HG03045 (cell line): ENCODE results near the gene JPH2.

ENCODE experiments used
- ATAC-seq: cut with Tn5 transposase; IDR thresholded peaks from one replicate; pipeline ENCODE4 v1.9.1; 2021; ENCODE audit warnings: mild to moderate bottlenecking, moderate library complexity; ENCODE audit not compliant: unreplicated experiment

Gene JPH2

DNA sequence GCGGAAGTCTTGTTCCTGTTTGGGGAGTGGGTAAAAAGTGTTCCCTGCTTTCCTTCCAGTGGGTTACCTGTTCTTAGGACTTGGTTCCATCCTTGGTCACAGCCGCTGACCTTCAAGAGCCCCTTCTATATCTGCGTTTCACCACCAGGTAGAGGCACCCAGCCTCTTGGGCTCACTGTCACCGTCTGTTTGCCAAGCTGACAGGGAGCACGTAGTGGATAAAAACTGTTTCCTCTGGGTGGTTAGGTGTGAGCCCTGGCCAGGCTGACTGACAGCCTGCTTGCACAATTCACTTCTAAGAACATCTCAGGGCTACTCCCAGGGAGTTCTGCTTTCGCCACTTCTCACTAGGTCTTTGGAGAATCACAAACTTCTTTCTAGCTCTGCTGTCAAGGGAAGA, 1.8 kb upstream of the JPH2 start:
- no peak for ATAC-seq

DNA sequence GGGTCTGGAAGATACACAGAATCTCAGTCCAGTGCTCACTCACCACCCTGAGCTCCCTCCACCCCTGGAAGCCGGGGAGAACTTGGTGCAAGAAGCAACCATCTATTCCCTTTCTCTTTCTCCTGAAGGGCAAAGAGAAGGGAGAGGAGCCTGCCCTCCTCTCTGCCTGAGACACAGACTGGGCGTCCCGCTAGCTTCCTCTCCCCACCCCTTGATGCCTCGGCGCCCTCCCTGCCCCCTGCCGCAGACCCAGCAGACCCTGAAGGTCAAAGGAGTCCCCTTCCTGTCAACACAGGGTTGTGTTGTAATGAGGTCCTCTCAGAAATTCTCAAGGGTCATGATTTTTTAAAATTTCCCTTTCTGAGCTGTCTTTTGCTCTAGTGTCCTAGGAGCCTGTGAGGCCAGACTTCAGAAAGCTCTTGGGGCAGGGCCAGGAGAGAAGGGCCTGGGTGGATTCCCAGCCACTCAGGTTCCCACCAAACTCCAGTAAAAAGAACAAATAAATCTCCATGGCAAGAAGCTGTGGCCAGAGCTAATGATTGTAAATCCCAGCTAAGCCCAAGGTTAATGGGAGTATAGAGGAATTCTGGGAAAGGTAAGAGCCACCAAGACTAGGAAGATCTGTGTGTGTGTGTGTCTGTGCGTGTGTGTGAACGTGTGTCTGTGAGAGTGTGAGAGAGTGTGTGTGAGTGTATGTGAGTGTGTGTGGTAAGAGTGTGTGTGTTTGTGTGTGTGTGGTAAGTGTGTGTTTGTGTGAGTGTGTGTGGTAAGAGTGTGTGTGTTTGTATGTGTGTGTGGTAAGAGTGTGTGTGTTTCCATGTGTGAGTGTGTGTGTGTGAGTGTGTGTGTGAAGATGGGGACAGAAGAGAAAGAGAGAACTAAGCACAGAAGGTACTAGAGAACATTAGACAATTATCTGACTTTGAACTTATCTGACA, 1.1 kb upstream of the JPH2 start:
- no peak for ATAC-seq

DNA sequence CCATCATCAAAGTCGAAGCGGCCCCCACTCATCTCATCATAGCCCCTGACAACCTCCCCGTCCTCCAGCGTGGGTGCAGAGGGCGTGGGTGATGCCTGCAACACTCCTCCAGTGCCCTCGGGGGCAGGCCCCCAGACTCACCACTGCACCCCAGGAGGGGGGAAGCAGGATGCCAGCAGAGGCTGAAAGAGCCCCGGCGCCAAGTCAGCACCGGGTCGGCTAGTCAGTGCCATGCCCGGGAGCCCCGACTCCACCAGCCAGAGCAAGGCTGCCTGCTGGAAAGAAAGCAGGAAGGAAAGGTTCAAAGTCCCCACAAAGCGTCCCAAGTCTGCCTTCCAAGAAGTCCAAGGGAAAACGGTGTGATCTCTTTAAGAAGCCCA, 324 bp downstream of the JPH2 start:
- no peak for ATAC-seq

DNA sequence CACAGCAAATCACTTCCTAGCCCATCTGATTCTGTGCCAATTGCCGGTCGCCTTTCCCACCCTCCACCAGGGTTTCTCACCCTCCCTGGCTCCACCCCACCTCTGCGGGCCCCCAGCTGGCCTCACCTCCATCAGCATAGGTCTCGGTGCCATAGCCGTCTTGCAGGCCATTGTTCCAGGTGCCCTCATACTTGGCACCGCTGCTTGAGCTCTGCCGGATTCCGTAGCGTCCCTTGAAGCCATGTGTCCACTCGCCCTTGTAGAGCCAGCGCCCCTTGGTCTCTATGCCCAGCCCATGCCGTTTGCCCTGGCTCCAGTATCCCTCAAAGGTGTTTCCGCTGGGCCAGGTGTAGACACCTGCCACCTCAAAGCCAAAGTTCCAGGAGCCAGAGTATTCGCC, 787 bp downstream of the JPH2 start:
- ATAC-seq = no peak

DNA sequence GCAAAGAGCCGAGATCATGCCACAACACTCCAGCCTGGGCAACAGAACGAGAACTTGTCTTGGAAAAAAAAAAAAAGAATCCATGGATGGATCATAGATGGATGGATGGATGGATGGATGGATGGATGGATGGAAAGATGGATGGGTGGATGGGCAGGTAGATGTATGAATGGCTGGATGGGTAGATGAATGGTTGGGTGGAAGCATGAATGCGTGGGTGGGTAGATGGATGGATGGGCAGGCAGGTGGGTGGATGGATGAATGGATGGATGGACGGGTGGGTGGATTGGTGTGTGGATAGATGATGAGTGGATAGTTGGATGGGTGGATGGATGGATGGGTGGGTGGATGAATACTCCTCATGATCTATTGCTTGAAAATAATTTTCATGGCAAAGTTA, 1.4 kb downstream of the JPH2 start:
- no peak for ATAC-seq

DNA sequence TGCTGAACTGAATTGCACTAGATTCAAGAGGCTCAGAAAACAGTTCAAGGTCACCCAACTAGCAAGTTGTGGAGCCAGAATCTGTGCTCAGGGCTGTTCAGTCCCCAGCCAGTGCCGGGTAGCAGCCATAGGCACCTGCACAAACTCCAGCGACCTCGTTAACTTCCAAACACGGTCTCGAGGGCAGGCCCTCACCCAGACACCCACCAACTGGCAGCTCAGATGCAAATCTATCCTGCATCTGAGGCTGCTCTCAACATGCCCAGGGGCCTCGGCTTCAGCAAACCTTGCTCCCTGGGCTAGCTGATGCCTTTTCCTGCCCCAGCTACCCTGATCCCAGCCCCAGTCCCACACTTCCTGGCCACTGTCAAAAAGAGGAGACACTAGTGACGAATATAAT, 3.7 kb downstream of the JPH2 start:
- no peak for ATAC-seq

DNA sequence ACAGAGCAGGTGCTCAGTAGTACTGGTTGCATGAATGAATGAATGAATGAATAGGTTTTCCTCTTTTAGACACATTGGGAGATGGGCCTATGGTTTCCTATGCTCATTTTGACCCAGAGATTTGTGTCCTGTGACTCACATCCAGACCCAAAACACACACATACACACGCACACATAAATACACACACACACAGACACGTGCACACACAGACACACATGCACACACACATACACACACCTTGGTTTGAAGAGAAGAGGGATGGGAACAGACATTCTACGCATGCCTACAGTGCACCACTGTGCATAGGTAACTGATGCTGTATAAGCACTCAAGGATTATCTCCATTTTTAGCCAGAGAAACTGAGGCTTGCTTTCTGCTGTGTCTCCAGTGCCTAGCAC, 4.1 kb downstream of the JPH2 start:
- ATAC-seq = no peak

DNA sequence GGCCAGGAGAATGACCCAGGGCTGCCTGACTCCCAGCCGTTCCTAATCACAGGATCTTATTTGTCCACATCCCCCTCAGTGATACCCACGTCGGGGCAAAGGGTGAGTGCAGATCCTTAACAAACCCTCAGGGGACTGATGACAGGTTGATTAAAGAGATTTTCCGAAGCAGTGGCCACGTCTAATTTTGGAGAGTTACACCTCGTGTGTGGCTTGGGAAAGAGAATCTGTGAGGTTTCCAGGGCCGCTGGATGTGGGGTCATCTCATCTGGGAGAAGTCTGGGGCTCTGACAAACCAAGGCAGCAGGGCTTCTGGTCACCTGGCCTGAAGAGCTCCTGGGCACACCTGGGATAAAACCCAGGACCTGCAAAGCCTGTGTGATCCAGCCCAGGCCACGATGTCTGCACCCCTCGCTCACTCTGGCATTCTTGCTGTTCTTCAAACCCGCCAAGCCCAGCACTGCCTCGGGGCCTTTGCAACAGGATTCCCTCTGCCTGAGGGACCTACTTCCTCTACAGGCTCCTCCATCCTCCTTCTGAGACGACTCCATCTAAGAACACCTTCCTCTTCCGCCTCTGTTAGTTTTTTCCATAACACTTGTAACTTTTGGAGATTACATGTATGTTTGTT, 4.7 kb downstream of the JPH2 start:
- no peak for ATAC-seq

DNA sequence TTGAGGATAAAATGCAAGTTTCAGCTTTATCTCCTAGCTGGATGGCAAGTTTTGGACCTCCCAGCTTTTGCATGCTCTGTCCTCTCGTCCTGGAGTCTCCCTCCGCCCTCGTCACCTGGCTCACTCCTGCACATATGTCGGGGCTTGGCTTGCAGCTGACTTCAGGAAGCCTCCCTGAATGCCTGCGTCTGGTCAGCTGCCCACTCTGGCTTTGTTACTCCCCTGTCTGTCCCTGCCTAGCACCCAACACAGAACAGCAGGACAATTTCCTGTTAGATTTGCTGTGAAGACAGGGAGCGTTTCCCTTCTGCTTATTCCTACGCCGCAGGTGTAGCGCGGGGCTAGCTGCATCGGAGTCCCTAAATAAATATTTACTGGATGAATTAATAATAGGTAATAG, 5.4 kb downstream of the JPH2 start:
- no peak for ATAC-seq

DNA sequence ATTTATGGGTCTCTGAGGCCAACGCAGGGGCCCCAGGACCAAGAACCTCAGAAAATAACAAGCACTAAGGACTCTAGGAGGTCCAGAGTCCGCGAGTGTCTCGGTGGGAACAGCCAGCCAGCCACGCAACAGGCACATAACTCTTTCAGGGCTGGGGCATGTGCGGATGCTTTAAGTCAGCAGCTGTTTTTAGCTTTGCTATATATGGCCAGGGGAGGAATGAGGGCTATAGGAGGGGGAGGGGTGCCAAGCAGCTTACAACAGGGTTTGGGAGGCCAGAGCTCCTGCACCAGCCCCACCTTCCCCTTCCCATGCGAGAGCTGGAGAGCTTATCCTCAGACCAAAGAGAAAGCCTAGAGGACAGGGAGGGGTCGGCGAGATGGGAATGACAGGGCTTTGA, 6.2 kb downstream of the JPH2 start:
- no peak for ATAC-seq

DNA sequence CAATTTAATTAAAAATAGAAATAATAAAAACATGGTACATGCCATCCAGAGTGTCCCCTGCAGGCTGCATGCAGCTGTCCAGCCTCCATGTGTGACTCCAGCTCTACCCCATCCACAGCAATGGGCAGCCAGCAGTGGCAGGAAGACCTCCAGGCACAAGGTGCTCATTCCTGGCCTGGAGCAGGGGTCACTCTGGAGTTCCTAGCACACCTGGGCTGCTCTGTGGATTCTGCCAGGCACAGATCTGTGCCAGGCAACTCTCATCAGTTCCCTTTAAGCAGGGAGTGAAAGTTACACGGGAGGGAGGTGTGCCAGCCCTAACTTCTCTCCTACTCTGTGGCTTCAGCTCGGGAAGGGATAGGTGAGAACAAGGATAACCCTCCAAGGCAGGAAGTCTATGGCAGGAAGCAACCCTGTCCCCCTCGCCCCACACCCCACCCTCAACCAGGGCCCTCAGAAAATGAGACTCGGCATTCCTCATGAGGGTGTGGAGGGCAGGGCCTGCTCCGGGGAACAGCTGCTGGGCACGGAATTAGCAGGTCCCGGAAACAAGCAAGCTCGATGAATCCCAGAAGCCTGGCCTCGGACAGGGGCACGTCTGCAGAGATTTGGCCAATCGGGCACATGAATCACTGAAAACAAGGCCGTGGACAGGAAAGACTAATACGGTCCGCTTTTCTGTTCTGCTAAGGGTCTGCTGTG, 10.0 kb downstream of the JPH2 start:
- ATAC-seq = no peak

DNA sequence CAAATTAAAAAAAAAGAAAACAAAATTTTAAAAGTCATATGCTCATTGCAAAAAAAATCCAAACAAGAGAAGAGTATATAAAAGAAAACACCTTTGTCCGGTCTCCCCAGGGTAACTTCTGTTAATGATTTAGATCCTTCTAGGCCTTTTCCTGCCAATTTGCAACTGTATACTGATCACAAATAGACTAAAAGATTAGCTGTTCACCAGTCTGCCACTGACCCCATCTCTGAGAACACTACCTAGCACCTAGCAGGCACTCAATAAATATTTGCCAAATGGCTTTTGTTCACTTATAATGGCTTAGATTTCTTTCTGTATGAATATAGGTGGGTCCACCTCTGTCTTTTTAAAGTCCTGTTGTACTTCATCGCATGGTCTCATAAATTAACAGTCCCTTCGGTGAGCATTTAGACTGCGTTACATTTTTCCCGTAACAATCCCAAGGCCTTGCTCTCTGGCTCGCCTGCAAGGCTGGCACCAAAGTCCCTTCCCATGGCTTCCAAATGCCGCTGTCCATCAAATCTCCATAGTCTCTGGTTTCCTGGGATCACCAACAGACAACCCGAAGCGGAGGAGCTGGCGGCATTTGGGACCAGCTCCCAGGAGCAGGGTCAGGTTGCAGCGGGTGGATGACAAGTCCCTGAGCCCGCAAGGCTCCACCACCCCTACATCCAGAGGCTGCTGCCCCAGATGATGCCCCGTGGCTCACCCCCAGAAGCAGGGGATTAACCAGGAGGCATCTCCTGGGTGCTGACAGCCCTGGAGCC, 11.8 kb downstream of the JPH2 start:
- no peak for ATAC-seq

DNA sequence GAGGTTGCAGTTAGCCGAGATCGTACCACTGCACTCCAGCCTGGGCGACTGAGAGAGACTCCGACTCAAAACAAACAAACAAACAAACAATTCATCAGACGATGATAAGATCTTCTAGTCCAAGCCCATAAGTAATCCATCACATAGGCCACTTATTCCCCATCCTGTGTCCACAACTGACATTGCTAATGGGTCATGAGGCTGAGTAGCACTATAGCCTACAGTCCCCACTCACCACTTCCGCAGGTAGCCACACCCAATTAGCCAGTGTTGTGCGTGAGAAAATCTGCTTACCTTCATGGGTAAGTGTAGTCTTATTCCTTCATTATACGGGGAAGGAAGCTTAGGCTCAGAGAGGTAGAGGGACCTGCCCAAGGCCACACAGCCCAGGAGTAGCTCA, 13.1 kb downstream of the JPH2 start:
- ATAC-seq = no peak

DNA sequence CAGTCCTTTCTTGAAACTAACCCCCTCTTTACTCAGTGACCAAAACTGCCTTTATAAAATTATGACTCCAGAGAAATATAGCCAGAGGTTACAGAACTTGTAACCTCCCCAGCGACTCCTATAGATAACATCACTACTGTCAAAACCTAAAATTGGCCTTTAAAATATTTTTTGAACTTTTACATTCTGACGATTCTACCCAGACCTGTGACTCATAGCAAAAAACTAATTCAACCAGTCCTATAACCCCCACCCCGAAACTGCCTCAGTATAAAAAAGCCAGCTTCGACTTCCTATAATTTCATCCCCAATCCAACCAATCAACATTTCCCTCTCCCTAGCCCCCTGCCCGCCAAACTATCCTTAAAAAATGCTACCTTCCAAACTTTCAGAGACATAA, 13.9 kb downstream of the JPH2 start:
- ATAC-seq = no peak

DNA sequence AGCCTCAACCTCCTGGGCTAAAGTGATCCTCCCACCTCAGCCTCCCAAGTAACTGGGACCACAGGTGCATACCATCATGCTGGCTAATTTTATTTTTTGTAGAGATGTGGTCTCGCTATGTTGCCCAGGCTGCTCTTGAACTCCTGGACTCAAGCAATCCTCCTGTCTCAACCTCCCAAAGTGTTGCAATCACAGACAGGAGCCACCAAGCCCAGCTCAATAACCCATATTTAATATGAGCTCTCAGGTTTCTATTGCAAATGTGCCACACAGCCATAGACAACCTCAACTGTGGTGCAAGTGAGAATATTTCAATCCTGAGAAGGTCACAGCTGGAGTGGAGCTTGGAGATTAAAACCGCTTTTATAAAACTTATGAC, 14.4 kb downstream of the JPH2 start:
- no peak for ATAC-seq

DNA sequence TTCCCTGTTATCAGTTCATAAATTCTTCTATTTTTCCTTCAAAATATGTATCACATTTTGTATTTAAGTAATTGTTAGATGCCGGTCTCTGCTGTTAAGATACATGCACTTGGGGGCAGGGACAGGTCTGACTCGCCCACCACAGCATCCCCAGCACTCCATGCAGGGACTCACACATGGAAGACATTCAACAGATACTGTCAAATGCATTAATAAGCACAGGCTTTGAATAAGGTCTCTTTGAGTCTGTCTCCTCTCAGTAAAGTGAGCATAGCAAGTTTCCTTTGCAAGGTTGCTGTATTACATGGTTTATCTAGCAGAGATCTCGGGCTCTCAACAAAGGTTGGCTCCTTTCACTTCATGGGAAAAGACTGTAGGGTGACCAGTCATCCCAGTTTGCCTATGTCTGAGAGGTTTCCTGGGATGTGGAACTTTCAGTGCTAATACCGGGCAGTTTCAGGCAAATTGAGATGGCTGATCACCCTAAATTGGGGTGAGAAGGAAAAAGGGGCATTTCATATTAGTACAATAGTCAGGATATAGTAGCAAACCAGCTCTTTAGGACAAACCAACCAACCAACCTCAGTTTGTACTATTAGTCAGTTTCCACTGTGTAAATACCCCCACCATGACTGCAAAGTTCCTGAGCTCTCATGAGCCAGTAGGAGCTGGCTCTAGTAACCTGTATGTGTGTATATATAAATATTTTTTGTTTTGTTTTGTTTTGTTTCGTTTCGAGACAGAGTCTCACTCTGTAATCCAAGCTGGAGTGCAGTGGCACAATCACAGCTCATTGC, 15.0 kb downstream of the JPH2 start:
- ATAC-seq = no peak

DNA sequence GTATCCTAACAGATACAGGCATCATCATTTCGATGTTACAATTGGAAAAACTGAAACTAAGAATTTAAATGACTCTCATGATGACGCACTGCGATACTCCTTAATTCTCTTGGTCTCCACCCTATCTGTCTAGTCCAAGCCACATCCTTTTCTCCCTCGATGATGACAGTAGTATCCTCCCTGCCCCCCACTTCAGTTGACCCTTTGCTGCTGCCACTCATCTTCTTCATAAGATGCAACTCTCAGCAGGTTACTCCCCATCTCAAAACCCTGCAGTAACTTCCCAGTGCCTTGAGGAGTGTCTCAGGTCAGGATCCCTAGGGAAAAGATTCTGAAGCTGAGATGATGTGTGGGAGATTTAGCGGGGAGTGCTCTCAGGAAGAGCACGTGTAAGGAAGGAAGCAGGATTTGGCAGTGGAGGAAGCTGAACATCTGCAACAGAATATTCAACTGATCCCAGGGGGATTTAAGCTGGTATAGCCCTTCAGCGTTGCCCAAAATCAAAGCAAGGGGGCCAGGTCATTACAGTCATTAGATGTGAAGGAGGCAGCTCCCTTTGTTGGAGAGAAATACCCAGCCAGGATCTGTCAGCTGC, 16.1 kb downstream of the JPH2 start:
- ATAC-seq = no peak

DNA sequence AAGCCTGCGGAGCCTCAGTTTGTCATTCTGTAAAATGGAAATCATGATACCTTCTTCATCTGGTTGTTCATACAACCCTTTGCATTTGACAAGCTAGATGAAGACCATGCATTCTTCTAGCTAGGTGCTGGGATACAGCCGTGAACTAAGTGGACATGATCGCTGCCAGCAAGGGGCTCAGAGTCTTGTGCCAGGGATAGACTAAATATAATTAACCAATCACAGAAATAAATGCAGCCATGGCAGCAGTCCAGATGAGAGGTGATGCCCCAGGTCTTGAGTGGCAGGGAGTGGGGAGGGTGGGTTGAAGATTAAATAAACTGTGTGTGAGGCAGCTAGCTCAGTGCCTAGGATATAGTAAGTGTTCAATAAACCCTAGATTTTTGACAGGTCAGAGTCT, 19.3 kb downstream of the JPH2 start:
- ATAC-seq = no peak

DNA sequence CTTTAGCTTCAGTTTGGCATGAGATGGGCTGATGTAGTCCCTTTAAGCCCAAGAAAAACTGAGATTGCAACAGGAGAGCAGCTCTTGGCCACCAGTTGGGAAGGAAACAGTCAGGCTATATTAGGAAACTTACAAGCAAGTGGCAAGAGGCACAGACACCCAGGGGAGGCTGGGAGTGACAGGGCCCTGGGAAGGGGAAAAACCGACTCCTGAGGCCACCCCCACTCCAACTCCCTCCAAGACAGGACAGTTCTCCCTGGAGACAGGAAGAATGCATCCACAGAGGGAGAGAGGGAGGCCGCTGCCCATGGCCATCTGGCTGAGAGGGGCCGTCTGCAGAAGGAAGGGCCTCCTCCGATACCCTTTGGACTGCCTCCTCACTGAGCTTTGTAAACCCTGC, 20.5 kb downstream of the JPH2 start:
- ATAC-seq = no peak

DNA sequence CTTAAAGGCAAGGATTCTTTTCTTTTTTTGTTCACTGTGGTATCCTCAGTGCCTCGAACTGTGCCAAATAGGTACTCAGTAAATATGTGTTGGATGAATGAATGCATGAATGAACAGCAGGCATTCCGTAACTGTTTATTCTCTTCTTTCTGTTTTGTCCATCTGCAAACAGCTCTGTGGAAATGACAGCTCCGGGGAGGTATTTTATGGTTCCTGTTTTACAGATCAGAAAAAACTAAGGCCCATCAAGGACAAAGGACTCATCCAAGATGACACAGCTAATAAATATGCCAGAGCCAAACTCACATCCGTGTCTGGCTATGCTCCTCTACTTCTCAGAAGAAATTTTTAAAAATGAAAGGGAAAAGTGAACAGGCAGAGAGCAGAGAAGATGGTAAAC, 21.0 kb downstream of the JPH2 start:
- ATAC-seq = no peak
